Measurements from ENCODE around the gene BICRA. TPM values are rescaled to one million over a fixed set of nuclear protein-coding genes. Genes with fewer than 3 reads are reported as not detected.
A peak's percentile ranks its signal among the peaks of the same experiment; 100 is the strongest.

The BICRA gene
- total RNA-seq, 1 donor from 2014 or later = 22.9 TPM

GRCh38 chr19:47698631-47699359, 89.9 kb downstream of the BICRA start:
- no peak for TF ChIP-seq CTCF (conservative IDR thresholded peaks at IDR 0.05)
- Mint-ChIP-seq H3K4me3 (no peak overlapping the region), H3K27ac (no peak overlapping the region), H3K36me3 (peaks cover 7% of the 10 kb centered on the region), H3K9me3 (no peaks in the 10 kb centered on the region), H3K4me1 (ENCODE audit: unreplicated experiment) (peaks cover 5% of the 10 kb centered on the region), H3K27me3 (no peaks in the 10 kb centered on the region)
- no peak for DNase-seq (ENCODE audit: extremely low spot score, unreplicated experiment)

- no peaks in the 10 kb centered on the region for H3K27me3 Mint-ChIP-seq
- H3K9me3 Mint-ChIP-seq = no peaks in the 10 kb centered on the region
- no peak for DNase-seq (ENCODE audit: extremely low spot score, unreplicated experiment)
- H3K4me1 Mint-ChIP-seq (ENCODE audit: unreplicated experiment) = peaks cover 5% of the 10 kb centered on the region
- H3K36me3 Mint-ChIP-seq = peaks cover 7% of the 10 kb centered on the region
- TF ChIP-seq CTCF (conservative IDR thresholded peaks at IDR 0.05) = peak; percentile 88
- H3K27ac Mint-ChIP-seq = no peak overlapping the region
- H3K4me3 Mint-ChIP-seq = no peak overlapping the region
Observed at GRCh38 chr19:47699360-47699917, 90.5 kb downstream of the BICRA start.

GRCh38 chr19:47700934-47701716, 92.2 kb downstream of the BICRA start:
- TF ChIP-seq CTCF (conservative IDR thresholded peaks at IDR 0.05) = no peak
- Mint-ChIP-seq H3K4me1 (ENCODE audit: unreplicated experiment) (no peaks in the 10 kb centered on the region), H3K36me3 (peaks cover 7% of the 10 kb centered on the region), H3K4me3 (no peak overlapping the region), H3K27me3 (no peaks in the 10 kb centered on the region), H3K9me3 (no peaks in the 10 kb centered on the region), H3K27ac (no peak overlapping the region)
- DNase-seq (ENCODE audit: extremely low spot score, unreplicated experiment) = no peak

GRCh38 chr19:47701717-47702552, 93.0 kb downstream of the BICRA start:
- H3K36me3 Mint-ChIP-seq = peaks cover 7% of the 10 kb centered on the region
- no peak overlapping the region for H3K27ac Mint-ChIP-seq
- no peaks in the 10 kb centered on the region for H3K4me1 Mint-ChIP-seq (ENCODE audit: unreplicated experiment)
- H3K4me3 Mint-ChIP-seq = no peak overlapping the region
- TF ChIP-seq CTCF (conservative IDR thresholded peaks at IDR 0.05) = no peak
- no peaks in the 10 kb centered on the region for H3K9me3 Mint-ChIP-seq
- DNase-seq (ENCODE audit: extremely low spot score, unreplicated experiment) = no peak
- H3K27me3 Mint-ChIP-seq = peaks cover 2% of the 10 kb centered on the region

- H3K4me3 Mint-ChIP-seq = no peak overlapping the region
- H3K27ac Mint-ChIP-seq = no peak overlapping the region
- no peaks in the 10 kb centered on the region for H3K9me3 Mint-ChIP-seq
- peaks cover 7% of the 10 kb centered on the region for H3K36me3 Mint-ChIP-seq
- DNase-seq (ENCODE audit: extremely low spot score, unreplicated experiment) = no peak
- peaks cover 9% of the 10 kb centered on the region for H3K27me3 Mint-ChIP-seq
- no peak for TF ChIP-seq CTCF (conservative IDR thresholded peaks at IDR 0.05)
- no peaks in the 10 kb centered on the region for H3K4me1 Mint-ChIP-seq (ENCODE audit: unreplicated experiment)
Observed at GRCh38 chr19:47702671-47703070, 93.7 kb downstream of the BICRA start.
